DMS53 treated with DMSO at 0.1 percent for 48 hours (cell line): ENCODE results near the gene SULT1A1.
"Not testable (repeated sequence)": the region's sequence is repeated elsewhere in the genome, so short reads cannot be mapped to it uniquely, and the experiment has no call there.

ENCODE experiments used
- DNase-seq: peaks from one replicate; lab custom pipeline; 2025; ENCODE audit not compliant: unreplicated experiment; lab: John Stamatoyannopoulos, UW

SULT1A1 gene

DNA sequence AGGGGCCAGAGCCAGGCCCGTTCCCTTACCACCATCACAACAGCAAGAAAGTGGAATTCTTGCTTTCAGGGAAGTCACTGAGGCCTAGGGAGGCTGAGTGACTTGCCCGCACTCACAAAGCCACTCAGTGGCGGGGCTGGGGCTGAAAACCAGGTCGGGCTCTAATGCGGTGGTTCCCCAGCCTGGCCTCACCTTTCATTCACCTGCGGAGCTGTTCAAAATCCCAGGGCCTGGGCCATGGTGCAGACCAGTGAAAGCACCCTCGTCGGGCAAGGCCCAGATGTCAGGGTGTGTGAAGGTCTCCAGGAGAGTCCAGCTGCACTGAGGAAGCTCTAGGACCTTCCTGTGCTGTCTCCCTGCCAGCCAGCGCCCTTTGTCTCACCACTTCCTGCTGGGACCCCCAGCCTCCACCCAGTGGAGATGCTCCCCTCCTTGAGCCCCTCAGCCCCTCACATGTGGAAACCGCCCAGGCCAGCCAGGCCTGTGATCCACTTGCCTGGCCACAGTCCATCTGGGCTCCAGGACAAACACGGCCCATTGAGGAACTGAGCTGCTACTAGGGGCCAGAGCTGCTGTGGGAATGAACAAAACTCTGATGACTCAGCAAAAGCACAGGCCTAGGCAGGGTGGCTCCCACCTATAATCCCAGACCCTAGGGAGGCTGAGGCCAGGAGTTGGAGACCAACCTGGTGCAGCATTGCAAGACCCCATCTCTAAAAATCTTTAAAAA, 812 bp downstream of the SULT1A1 start:
- not testable (repeated sequence) for DNase-seq

DNA sequence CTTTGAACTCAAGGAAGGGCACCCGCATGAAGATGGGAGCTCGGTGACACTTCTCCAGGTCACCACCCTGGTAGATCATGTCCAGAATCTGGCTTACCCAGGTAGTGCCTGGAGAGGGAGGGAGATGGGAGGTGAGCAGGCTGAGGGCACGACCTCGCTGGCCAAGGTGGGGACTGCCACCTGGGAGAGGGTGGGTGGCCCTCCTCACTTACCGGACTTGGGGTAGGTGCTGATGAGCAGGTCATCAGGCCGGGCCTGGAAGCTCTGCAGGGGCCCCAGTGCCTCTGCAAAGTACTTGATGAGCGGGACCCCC, 1.4 kb downstream of the SULT1A1 start:
- DNase-seq, result not testable (repeated sequence)

DNA sequence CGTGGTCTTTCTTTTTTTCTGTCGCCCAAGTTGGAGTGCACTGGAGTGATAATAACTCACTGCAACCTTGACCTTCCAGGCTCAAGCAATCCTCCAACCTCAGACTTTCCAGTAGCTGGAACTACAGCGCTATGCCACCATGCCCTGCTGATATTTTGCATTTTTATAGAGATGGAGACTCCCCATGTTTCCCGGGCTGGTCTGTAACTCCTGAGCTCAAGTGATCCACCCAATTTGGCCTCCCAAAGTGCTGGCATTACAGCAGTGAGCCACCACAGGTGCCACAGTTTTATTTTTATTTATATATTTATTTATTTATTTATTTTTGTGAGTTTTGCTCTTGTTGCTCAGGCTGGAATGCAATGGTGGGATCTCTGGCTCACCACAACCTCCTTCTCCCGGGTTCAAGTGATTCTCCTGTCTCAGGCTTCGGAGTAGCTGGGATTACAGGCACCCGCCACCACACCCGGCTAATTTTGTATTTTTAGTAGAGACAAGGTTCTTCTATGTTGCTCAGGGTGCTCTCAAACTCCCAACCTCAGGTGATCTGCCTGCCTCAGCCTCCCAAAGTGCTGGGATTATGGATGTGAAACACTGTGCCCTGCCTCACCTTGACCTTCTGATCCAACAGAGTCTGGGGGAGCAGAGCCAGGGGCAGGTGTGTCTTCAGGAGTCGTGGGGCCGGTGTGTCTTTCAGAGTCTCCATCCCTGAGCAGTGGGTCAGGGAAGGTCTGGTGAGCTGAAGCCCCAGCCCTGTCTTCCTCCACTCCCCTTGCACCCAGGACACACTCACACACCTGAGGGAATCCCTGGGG, 2.0 kb downstream of the SULT1A1 start:
- not testable (repeated sequence) for DNase-seq

DNA sequence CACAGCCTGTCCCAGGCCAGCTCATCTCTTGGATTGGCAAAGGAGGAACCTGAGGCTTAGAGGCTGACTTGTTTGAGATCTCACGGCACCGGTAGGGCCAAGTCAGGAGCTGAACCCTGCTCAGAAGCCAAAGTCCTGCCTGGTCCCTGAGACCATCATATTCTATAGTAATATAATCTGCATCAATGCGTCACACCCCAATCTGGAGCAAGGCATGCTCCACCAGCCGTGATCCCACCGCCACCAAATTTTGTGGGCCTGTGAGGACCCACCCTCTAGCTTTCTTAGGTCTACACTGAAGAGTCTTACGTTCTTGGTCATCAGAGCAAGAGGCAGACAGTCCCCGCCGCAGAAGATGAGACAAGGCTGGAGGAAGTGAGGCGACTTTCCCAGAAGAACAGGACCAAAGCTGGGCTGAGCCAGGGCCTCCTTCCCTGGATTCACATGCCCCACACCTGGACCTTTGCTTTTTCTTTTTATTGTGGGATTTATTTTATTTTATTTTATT, 2.7 kb downstream of the SULT1A1 start:
- no peak for DNase-seq

DNA sequence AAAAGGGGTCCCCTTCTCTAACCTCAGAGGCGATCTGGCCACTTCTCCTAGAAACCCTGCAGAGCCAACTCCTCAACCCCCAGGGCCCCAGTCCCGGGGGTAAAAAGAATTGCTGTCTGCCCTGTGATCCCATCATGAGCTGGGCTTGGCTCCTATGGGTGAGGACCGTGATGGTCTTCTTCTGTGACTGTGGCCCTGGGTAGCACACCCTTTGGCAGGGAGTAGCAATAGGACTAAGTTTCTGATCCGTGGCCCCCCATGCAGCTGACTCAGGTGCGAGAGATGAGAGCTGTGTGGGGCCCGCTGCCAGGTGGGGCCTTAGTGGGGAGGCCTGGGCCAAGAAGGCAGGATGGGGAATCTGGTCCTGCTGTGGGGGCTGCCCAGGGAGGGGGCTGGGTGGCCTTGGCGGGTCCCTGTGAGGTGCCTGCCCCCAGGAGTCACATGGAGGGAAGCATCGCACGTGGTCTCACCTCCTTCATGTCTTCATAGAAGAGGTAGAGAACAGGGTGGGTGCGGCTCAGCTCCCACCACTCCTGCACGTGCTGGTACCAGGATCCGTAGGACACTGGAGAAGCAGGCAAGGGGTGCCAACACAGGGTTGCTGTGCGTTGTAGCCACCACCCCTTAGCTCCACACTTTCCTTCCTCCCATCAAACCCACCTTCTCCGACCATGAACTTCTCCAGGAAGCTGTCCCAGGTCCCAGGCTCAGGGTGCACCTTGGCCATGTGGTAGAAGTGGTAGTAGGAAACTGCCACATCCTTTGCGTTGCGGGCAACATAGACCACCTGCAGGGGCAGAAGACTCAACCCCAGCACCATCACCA, 3.3 kb downstream of the SULT1A1 start:
- DNase-seq, result no peak

DNA sequence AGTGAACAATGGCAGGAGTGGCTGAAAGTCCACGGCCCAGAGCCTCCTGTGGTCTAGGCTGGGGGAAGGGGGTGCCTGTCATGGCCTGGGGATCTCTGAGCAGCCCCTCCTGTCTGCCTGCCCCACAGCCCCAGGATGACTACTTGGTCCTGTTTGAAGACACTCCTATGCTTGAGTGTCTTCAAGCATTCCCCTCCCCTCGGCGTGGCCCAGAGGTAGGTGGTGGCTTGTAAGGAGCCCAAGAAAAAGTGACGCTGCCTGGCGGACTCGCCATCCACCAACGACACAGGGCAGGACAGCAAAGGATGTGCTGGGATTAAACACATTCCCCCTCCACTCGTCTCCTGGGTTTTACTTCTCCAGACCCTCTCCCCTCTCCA, 5.7 kb downstream of the SULT1A1 start:
- DNase-seq, result no peak

DNA sequence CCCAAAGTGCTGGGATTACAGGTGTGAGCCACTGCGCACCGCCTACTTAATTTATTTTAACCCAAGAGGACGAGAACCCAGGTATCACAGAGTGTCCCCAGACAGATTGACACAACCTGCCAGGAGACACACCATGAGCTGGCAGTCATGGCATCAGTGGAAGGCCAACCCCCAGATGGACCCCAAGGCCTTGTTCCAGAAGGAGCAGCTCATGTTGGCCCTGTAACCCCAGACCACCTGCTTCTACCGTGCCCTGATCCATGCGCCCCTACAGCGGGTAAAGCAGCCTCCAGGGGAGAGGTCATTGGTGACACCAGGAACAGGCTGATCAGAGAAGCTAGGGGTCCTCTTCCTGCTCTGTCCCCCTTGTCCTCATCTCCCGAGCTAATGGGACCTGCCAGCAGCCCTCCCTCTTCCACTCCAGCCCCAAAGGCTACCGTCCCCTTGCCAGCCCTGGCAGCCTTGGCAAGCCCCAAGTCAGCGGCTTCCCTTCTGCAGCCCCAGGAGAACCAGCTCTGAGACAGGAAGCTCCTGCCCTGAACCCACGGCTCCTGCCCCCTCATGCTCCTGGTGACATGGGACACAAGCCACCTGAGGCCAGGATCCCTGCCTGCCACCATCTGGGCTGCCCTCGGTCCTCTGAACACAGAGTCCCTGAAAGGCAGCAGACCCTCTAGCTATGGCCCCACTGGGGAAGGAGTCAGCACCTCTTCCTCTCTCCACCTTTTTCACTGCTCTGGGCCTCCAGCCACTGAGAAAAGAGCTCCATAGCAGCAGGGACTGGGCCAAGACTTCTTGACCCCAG, 6.3 kb downstream of the SULT1A1 start:
- no peak for DNase-seq

DNA sequence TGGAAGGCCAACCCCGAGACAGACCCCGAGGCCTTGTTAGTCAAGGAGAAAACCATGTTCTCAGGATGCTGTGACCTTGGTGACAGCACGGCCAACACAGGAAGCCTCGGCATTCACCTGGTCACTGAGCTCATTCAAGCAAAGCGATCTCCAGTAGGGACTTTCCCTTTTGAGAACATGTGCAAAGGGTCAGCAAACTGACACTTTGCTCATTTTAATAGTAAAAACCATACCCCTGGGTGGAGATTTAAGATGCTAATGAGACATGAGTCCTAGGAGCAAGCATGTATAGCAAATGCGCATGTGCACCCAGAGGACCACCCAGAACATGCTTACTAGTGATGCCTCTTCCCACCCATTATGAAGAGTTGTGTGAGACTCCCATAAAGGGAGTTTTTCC, 7.3 kb downstream of the SULT1A1 start:
- no peak for DNase-seq

DNA sequence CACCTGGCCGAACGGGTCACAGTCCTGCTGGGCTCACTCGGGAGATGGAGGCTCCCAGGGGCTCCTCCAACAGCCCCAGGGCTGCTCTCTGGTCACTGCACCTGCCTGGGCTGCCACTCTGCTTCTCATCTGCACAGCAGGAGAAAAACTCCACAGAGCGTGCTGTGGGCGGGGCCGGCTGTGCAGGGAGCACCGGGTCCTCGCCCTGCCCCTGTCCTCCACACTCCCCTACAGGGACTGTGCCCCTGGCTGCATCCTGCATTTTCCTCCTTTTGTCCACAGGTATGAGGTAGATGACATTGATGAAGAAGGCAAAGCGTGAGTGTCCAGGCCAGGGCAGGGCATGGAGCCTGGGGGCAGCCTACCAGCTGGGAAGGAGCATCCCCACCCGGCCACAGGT, 7.8 kb downstream of the SULT1A1 start:
- DNase-seq, result not testable (repeated sequence)

DNA sequence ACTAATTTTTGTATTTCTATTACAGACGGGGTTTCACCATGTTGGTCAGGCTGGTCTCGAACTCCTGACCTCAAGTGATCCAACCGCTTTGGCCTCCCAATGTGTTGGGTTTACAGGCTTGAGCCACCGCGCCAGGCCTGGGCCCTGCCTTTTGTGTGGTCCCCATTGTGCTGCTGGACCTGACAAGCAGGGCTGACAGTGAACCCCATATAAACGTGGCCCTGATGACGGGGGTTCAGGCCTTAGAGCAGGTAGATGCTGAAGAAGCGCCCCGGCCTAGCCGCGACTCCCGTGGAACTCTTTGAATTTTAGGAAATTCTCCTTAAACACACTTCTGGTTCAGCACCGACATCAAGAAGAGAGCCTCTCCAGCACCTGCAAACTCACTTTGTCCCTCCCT, 8.3 kb downstream of the SULT1A1 start:
- DNase-seq, result not testable (repeated sequence)

DNA sequence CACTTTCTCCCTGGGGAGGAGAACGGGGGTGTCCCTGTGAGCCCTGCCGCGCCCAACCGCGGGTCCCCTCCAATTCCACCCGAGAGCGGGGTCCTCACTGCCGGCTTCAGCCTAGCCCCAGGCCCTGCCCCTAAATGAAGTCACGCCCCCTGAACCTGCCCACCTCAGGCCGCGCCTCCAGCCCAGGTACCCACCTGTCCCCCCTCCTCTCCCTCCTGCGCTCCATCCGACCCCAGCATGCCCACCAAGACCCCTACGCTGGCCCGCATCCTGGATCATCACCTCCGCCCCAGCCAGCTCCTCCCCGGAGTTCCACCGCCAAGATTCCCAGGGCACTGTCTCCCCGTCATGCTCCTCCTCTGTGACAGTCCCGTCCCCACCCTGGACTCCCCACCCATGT, 8.9 kb downstream of the SULT1A1 start:
- not testable (repeated sequence) for DNase-seq

DNA sequence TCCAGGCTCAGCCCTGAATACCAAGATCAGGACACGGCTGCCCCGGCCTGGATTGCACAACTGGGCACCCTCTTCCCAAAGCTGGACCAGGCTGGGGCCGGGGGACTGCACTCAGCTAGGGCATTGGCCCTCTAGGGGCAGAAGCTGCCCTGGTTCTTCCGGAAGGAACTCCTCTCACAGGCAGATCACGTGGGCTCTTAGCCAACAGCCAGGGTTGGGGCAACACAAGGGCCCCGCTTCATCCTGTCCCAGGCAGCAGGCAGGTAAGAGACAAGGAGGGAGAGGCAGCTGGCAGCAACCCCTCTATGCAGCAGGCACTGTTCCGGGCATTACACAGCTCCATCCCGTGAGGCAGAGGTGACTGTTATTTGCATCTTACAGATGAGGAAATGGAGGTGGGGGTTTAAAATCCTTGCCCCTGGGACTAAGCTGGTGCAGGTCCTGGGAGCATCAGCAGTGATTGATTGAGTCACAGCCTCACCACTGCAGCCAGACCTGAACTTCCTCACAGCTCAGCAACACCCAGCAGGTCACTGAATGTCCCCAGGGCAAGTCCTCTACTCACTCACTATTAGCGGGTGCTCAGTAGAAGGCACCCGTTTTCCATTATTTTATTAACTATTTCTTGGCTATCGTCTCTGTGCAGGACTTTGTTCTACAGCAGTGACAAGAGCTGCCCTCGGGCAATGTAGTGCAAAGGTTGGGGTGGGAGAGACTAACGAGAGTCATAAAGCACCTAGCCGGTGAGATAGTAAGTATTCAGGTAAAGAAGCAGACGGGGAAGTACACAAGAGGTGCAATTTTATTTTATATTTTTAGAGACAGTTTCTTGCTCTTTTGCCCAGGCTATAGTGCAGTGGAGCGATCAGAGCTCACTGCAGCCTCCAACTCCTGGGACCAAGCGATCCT, 10.2 kb downstream of the SULT1A1 start:
- DNase-seq, result not testable (repeated sequence)

DNA sequence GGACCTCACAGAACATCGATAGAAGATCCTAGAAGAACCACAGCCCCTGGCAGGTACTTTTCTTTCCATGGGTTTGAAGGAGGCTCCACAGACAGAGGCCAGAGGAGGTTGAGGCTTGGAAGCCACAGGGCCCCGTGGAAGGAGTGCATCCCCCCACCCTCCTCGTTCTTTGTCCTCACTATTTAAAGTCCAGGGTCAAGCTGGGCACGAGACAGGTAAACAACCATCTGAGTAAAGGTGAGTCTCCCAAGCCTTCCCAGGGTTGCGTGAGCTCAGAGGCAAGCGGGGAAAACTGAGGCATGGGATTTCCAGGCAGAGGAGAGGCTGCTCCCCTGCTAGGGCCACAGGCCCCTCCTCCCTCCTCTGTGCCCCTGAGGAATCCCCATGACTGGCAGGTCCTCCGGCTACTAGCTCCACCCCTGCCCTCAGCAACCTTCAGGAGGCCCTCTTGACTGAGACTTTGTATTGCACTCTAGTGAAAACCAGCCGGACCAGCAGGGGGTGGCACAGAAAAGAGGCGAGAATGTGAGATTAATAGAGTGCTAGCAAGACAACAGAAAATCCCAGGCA, 12.1 kb downstream of the SULT1A1 start:
- DNase-seq, result no peak

DNA sequence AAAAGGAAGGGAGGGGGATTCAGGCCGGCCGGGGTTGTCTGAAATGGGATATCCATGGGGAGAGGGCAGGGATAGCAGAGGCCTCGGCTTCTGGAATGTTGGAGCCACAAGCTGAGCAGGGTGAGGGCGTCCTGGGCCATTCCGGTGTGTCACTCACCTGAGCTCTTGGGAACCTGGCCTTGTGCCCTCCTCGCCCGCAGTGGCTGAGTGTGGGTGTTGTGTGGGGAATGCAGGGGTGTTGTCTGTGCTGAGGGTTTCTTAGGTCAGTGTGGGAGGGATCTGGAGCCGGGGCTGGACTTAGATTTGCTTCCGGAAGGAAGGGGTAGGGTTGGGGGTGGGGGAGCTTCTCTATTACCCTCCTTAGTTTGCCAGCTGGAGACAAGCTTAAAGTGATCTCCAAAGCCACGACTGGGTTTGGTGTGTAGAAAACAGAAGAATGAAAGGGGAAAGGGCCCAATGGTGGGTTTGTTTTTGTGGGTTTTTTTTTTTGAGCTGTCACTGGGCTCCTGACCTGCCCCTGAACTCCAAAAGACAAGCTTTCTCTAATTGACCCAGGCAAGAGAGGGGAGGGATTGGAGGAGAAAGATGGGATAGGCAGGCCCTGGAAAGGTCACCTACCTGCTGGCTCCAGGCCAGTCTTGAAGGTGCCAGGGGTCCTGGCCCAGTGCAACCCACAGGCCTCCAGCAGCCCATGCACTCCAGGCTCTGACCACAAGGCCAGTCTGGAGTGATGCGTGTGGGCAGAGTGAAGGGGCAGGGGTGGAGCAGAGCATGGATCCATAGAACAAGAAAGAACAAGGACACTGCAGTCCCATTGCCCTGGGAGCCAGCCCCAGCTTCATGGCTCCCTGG, 12.8 kb downstream of the SULT1A1 start, which contains the start of gene SULT1A2:
Gene SULT1A2, minus strand, starts transcription at position 211 of the 852 bp plus-strand sequence. CDS start 1,120 bp downstream, outside the sequence.
- no peak for DNase-seq

DNA sequence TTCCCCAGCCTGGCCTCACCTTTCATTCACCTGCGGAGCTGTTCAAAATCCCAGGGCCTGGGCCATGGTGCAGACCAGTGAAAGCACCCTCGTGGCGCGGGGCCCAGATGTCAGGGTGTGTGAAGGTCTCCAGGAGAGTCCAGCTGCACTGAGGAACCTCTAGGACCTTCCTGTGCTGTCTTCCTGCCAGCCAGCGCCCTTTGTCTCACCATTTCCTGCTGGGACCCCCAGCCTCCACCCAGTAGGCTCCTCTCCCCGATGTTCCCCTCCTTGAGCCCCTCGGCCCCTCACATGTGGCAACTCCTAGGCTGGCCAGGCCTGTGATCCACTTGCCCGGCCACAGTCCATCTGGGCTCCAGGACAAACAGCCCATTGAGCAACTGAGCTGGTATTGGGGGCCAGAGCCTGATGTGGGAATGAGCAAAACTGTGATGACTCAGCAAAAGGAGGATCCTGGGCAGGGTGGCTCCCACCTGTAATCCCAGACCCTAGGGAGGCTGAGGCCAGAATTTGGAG, 13.7 kb downstream of the SULT1A1 start:
- no peak for DNase-seq

DNA sequence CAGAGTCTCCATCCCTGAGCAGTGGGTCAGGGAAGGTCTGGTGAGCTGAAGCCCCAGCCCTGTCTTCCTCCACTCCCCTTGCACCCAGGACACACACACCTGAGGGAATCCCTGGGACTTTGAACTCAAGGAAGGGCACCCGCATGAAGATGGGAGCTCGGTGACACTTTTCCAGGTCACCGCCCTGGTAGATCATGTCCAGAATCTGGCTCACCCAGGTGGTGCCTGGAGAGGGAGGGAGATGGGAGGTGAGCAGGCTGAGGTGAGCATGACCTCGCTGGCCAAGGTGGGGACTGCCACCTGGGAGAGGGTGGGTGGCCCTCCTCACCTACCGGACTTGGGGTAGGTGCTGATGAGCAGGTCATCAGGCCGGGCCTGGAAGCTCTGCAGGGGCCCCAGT, 14.4 kb downstream of the SULT1A1 start:
- DNase-seq, result not testable (repeated sequence)

DNA sequence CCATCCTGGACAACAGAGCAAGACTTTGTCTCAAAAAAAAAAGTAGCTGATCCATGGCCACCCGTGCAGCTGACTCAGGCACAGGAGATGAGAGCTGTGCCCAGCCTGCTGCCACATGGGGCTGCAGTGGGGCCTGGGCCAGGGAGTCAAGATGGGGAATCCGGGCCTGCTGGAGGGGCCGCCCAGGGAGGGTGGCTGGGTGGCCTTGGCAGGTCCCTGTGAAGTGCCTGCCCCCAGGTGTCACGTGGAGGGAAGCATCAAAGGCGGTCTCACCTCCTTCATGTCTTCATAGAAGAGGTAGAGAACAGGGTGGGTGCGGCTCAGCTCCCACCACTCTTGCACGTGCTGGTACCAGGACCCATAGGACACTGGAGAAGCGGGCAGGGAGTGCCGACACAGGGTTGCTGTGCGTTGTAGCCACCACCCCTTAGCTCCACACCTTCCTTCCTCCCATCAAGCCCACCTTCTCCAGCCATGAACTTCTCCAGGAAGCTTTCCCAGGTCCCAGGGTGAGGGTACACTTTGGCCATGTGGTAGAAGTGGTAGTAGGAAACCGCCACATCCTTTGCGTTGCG, 16.8 kb downstream of the SULT1A1 start:
- no peak for DNase-seq

DNA sequence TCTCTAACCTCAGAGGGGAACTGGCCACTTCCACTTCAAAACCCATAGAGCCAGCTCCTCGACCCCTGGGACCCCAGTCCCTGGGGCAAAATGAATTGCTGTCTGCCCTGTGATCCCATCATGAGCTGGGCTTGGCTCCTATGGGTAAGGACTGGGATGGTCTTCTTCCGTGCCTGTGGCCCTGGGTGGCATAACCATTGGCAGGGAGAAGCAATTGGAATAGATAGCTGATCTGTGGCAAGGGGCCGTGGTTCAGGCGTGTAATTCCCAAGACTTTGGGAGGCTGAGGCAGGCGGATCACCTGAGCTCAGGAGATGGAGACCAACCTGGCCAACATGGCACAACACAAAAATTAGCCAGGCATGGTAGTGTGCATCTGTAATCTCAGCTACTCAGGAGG, 17.3 kb downstream of the SULT1A1 start:
- DNase-seq, result no peak
